Measurements from ENCODE around the gene UBQLNL. TPM values are rescaled to one million over a fixed set of nuclear protein-coding genes. Genes with fewer than 3 reads are reported as not detected.

The UBQLNL gene, protein sequence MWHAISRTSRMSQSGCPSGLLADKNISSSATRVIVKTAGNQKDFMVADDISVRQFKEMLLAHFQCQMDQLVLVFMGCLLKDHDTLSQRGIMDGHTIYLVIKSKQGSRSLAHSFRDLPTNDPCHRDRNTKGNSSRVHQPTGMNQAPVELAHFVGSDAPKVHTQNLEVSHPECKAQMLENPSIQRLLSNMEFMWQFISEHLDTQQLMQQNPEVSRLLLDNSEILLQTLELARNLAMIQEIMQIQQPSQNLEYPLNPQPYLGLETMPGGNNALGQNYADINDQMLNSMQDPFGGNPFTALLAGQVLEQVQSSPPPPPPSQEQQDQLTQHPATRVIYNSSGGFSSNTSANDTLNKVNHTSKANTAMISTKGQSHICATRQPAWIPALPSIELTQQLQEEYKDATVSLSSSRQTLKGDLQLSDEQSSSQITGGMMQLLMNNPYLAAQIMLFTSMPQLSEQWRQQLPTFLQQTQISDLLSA
- not detected in 2 replicates for total RNA-seq (2021)
- long read RNA-seq: 0 reads

DNA sequence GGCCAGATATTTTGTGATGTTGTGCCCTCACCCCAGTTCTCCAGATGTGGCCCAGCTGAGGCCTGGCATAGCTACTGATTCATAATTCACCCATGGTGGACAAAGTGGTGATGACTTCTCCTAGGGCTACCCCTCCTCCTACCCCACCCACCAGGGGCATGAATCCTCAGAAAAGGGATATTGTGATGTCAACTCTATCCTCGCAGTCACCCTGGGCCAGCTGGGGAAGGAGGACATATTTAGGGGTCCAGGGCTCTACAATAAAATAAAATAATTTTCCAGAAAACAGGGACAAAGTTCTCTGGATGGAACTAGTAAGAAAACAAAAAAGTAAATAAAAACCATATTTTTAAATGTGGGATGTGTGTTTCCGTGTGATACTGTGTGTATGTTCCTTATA, at the start of gene UBQLNL:
UBQLNL (minus strand) TSS at position 101 of the 400 bp plus-strand sequence. CDS start 258 bp downstream, outside the sequence.
- H3K27me3 Mint-ChIP-seq (ENCODE audit: low read depth): no peaks in the 10 kb centered on the region; the same call in 1 of the 2 replicates
- no peaks in the 10 kb centered on the region for H3K79me1 ChIP-seq (ENCODE audit: insufficient read depth, low read depth, low read length, poor library complexity, severe bottlenecking)
- H3K27ac Mint-ChIP-seq: no peak within 1 kb of the TSS
- H3K18ac ChIP-seq (ENCODE audit: insufficient read length, low read depth, low read length): no peak within 1 kb of the TSS
- 0 out of 5 replicates have a peak, but pooled peaks cover 0 to 2% of the 10 kb centered on the region in 2 experiments for H3K9me3 Mint-ChIP-seq
- H3K36me3 Mint-ChIP-seq (ENCODE audit: insufficient read depth in 1 of 3, low read depth in 3 of 3): no peaks in the 10 kb centered on the region; a peak in 1 of 7 replicates
- no peak within 1 kb of the TSS for H3K23ac ChIP-seq (ENCODE audit: insufficient read length, low read depth, low read length)
- no peak within 1 kb of the TSS for H2BK120ac ChIP-seq (ENCODE audit: low read depth, low read length, poor library complexity, severe bottlenecking)
- no peak within 1 kb of the TSS for H2AFZ ChIP-seq (ENCODE audit: low read length)
- no peak within 1 kb of the TSS for H2BK20ac ChIP-seq (ENCODE audit: low read depth, low read length, poor library complexity, severe bottlenecking)
- no peak for DNase-seq
- H3K4me1 ChIP-seq (ENCODE audit: insufficient read depth, low read length): no peaks in the 10 kb centered on the region
- H2AK5ac ChIP-seq (ENCODE audit: insufficient read length, low read length): no peak within 1 kb of the TSS
- H2BK5ac ChIP-seq (ENCODE audit: insufficient read length, low read length): no peak within 1 kb of the TSS
- H4K5ac ChIP-seq (ENCODE audit: insufficient read length, low read depth, low read length): no peak within 1 kb of the TSS
- no peak within 1 kb of the TSS for H2BK15ac ChIP-seq (ENCODE audit: low read depth, low read length)
- no peak within 1 kb of the TSS for H3K56ac ChIP-seq (ENCODE audit: insufficient read length, low read depth, low read length)
- no peak within 1 kb of the TSS for H3K4me3 Mint-ChIP-seq
- H3K79me2 ChIP-seq (ENCODE audit: insufficient read depth, low read length): no peaks in the 10 kb centered on the region
- no peak within 1 kb of the TSS for H3K9ac ChIP-seq (ENCODE audit: extremely low read depth, insufficient read length, low read length)
- H3K4ac ChIP-seq (ENCODE audit: low read depth, low read length): no peak within 1 kb of the TSS
- TF ChIP-seq, protein P1, sequence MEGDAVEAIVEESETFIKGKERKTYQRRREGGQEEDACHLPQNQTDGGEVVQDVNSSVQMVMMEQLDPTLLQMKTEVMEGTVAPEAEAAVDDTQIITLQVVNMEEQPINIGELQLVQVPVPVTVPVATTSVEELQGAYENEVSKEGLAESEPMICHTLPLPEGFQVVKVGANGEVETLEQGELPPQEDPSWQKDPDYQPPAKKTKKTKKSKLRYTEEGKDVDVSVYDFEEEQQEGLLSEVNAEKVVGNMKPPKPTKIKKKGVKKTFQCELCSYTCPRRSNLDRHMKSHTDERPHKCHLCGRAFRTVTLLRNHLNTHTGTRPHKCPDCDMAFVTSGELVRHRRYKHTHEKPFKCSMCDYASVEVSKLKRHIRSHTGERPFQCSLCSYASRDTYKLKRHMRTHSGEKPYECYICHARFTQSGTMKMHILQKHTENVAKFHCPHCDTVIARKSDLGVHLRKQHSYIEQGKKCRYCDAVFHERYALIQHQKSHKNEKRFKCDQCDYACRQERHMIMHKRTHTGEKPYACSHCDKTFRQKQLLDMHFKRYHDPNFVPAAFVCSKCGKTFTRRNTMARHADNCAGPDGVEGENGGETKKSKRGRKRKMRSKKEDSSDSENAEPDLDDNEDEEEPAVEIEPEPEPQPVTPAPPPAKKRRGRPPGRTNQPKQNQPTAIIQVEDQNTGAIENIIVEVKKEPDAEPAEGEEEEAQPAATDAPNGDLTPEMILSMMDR (conservative IDR thresholded peaks at IDR 0.05): no peak
- no peak within 1 kb of the TSS for H3T11ph ChIP-seq (ENCODE audit: low read length)
- no peaks in the 10 kb centered on the region for H4K20me1 ChIP-seq (ENCODE audit: control insufficient read depth, insufficient read depth, insufficient read length)
- no peak within 1 kb of the TSS for H3K27ac ChIP-seq (ENCODE audit: insufficient read length, low read depth, low read length)
- no peak within 1 kb of the TSS for H4K91ac ChIP-seq (ENCODE audit: insufficient read length, low read depth, low read length)
- H3K14ac ChIP-seq (ENCODE audit: insufficient read depth, low read length): no peak within 1 kb of the TSS
- peaks cover 0 to 7% of the 10 kb centered on the region in 2 experiments; a peak in 1 of 4 replicates for H3K4me1 Mint-ChIP-seq
- no peak within 1 kb of the TSS for H2BK12ac ChIP-seq (ENCODE audit: insufficient read length, low read depth, low read length)
- no CpG with 5 or more reads among the region's 2 CpGs for WGBS (ENCODE audit: extremely low coverage, insufficient read length, low lambda C conversion rate)
- no peaks in the 10 kb centered on the region for H3K27me3 ChIP-seq (ENCODE audit: insufficient read depth, low read length)
- H3K9me3 ChIP-seq (ENCODE audit: control insufficient read depth, low read depth, low read length): no peaks in the 10 kb centered on the region
- H3K4me2 ChIP-seq (ENCODE audit: insufficient read depth, insufficient read length, low read length): no peak within 1 kb of the TSS
- no peaks in the 10 kb centered on the region for H3K23me2 ChIP-seq (ENCODE audit: insufficient read length, low read depth, low read length, poor library complexity, severe bottlenecking)
- H4K8ac ChIP-seq (replicated peaks; ENCODE audit: insufficient read length, low read depth, low read length): no peak within 1 kb of the TSS
